ENCODE data around the gene EYA2. TPM values are rescaled to one million over a fixed set of nuclear protein-coding genes. Genes with fewer than 3 reads are reported as not detected.

Gene EYA2
- total RNA-seq, 1 experiment from 2014 or later: 0.25 TPM

- DNase-seq: no peak
- no peaks in the 10 kb centered on the region for H3K27me3 Mint-ChIP-seq (ENCODE audit: insufficient read depth, unreplicated experiment)
- BruUV-seq (replicated peaks): no TSS peak
- intact Hi-C loops (cut with micrococcal nuclease; ENCODE audit: unreplicated experiment): no loop called here
- no peaks in the 10 kb centered on the region for H3K9me3 ChIP-seq
- no peak overlapping the region for H3K27ac Mint-ChIP-seq (ENCODE audit: unreplicated experiment)
- ChIA-PET POLR2A (no interaction called here), CTCF (interaction anchor here (0.9 to 1.5 kb wide), 2 partner anchors 14 to 162 kb away, joined by 3 to 4 read pairs; no protein-coding TSS in a partner anchor)
- TF ChIP-seq, protein P1, sequence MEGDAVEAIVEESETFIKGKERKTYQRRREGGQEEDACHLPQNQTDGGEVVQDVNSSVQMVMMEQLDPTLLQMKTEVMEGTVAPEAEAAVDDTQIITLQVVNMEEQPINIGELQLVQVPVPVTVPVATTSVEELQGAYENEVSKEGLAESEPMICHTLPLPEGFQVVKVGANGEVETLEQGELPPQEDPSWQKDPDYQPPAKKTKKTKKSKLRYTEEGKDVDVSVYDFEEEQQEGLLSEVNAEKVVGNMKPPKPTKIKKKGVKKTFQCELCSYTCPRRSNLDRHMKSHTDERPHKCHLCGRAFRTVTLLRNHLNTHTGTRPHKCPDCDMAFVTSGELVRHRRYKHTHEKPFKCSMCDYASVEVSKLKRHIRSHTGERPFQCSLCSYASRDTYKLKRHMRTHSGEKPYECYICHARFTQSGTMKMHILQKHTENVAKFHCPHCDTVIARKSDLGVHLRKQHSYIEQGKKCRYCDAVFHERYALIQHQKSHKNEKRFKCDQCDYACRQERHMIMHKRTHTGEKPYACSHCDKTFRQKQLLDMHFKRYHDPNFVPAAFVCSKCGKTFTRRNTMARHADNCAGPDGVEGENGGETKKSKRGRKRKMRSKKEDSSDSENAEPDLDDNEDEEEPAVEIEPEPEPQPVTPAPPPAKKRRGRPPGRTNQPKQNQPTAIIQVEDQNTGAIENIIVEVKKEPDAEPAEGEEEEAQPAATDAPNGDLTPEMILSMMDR (IDR thresholded peaks at IDR 0.05; ENCODE audit: insufficient read depth in 1 of 2, low read depth in 1 of 2, low read length in 1 of 2, severe bottlenecking in 1 of 2, unreplicated experiment in 1 of 2): no peak
- H3K36me3 ChIP-seq (ENCODE audit: control insufficient read depth, insufficient read depth, low read length): no peaks in the 10 kb centered on the region
- H3K4me1 ChIP-seq: 0 out of 2 replicates have a peak, but pooled peaks cover 5% of the 10 kb centered on the region
- H3K9me3 Mint-ChIP-seq (ENCODE audit: unreplicated experiment): no peaks in the 10 kb centered on the region
- H3K4me3 ChIP-seq (ENCODE audit: low read depth, low read length): no peak overlapping the region
- H3K27me3 ChIP-seq (replicated peaks; ENCODE audit: control insufficient read depth, insufficient read depth, low read length): no peaks in the 10 kb centered on the region
- H3K4me1 Mint-ChIP-seq (ENCODE audit: low read depth, unreplicated experiment): peaks cover 17% of the 10 kb centered on the region
- no peaks in the 10 kb centered on the region for H3K36me3 Mint-ChIP-seq (ENCODE audit: insufficient read depth, unreplicated experiment)
- H3K4me3 Mint-ChIP-seq (ENCODE audit: unreplicated experiment): no peak overlapping the region
Measured at GRCh38 chr20:47125758-47126591, 231.3 kb downstream of the EYA2 start.

DNA sequence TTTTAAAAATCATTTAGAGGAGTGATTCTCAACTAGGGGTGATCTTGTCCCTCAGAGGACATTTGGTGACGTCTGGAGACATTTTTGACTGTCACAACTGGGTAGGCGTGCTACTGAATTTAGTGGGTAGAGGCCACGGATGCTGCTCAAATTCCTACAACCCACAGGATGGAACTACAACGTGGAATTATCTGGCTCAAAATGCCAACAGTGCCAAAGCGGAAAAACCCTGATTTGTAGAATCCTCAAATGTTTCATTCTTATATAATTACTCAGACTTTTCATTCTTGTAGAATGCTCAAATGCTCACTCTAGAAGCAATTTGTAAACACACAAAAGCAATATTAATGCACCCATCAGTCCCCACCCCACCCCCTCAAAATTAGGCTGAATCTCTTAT lies 232.1 kb downstream of the EYA2 start:
- BruUV-seq (replicated peaks): no TSS peak
- Histone ChIP-seq H3K9me3 (no peaks in the 10 kb centered on the region; the same call in 1 of the 2 replicates), H3K4me3 (ENCODE audit: low read depth, low read length) (no peak overlapping the region), H3K36me3 (ENCODE audit: control insufficient read depth, insufficient read depth, low read length) (no peaks in the 10 kb centered on the region), H3K4me1 (0 out of 2 replicates have a peak, but pooled peaks cover 5% of the 10 kb centered on the region), H3K27me3 (replicated peaks; ENCODE audit: control insufficient read depth, insufficient read depth, low read length) (no peaks in the 10 kb centered on the region)
- Mint-ChIP-seq H3K27ac (ENCODE audit: unreplicated experiment) (no peak overlapping the region), H3K4me1 (ENCODE audit: low read depth, unreplicated experiment) (peaks cover 17% of the 10 kb centered on the region), H3K9me3 (ENCODE audit: unreplicated experiment) (no peaks in the 10 kb centered on the region), H3K36me3 (ENCODE audit: insufficient read depth, unreplicated experiment) (no peaks in the 10 kb centered on the region), H3K27me3 (ENCODE audit: insufficient read depth, unreplicated experiment) (no peaks in the 10 kb centered on the region), H3K4me3 (ENCODE audit: unreplicated experiment) (no peak overlapping the region)
- ChIA-PET POLR2A (no interaction called here), CTCF (no interaction called here)
- no peak for DNase-seq
- TF ChIP-seq, protein P1 (IDR thresholded peaks at IDR 0.05; ENCODE audit: insufficient read depth in 1 of 2, low read depth in 1 of 2, low read length in 1 of 2, severe bottlenecking in 1 of 2, unreplicated experiment in 1 of 2): no peak
- intact Hi-C loops (cut with micrococcal nuclease; ENCODE audit: unreplicated experiment): no loop called here

GRCh38 chr20:47127546-47127945 lies 232.9 kb downstream of the EYA2 start:
- DNase-seq: no peak
- TF ChIP-seq, protein P1 (IDR thresholded peaks at IDR 0.05; ENCODE audit: insufficient read depth in 1 of 2, low read depth in 1 of 2, low read length in 1 of 2, severe bottlenecking in 1 of 2, unreplicated experiment in 1 of 2): no peak
- no peak overlapping the region for H3K27ac Mint-ChIP-seq (ENCODE audit: unreplicated experiment)
- H3K9me3 Mint-ChIP-seq (ENCODE audit: unreplicated experiment): no peaks in the 10 kb centered on the region
- Histone ChIP-seq H3K27me3 (replicated peaks; ENCODE audit: control insufficient read depth, insufficient read depth, low read length) (no peaks in the 10 kb centered on the region), H3K4me3 (ENCODE audit: low read depth, low read length) (no peak overlapping the region), H3K4me1 (0 out of 2 replicates have a peak, but pooled peaks cover 5% of the 10 kb centered on the region), H3K36me3 (ENCODE audit: control insufficient read depth, insufficient read depth, low read length) (no peaks in the 10 kb centered on the region), H3K9me3 (no peaks in the 10 kb centered on the region; the same call in 1 of the 2 replicates)
- intact Hi-C loops (cut with micrococcal nuclease; ENCODE audit: unreplicated experiment): no loop called here
- no peaks in the 10 kb centered on the region for H3K36me3 Mint-ChIP-seq (ENCODE audit: insufficient read depth, unreplicated experiment)
- no peaks in the 10 kb centered on the region for H3K27me3 Mint-ChIP-seq (ENCODE audit: insufficient read depth, unreplicated experiment)
- peaks cover 17% of the 10 kb centered on the region for H3K4me1 Mint-ChIP-seq (ENCODE audit: low read depth, unreplicated experiment)
- ChIA-PET CTCF (interaction anchor here (0.6 kb wide), 1 partner anchor 105 kb away, joined by 11 read pairs; no protein-coding TSS in a partner anchor), POLR2A (no interaction called here)
- no peak overlapping the region for H3K4me3 Mint-ChIP-seq (ENCODE audit: unreplicated experiment)
- no TSS peak for BruUV-seq (replicated peaks)

Measured in Caco-2 (cell line).